ENCODE measurements around the gene CBLB.

CBLB gene

GRCh38 chr3:105812194-105812586 is 56.6 kb downstream of the CBLB start:
- no peak for DNase-seq
- no peak overlapping the region for H3K4me3 ChIP-seq (ENCODE audit: low read depth, low read length)
- no peak overlapping the region for H3K27ac ChIP-seq
- H3K27me3 ChIP-seq (ENCODE audit: insufficient read depth, low read depth, severe bottlenecking), result no peaks in the 10 kb centered on the region
- H3K9me3 ChIP-seq (ENCODE audit: severe bottlenecking), result no peaks in the 10 kb centered on the region
- no peak for TF ChIP-seq CTCF (IDR thresholded peaks at IDR 0.05; ENCODE audit: low read depth, low read length)
- H3K36me3 ChIP-seq, result no peaks in the 10 kb centered on the region

GRCh38 chr3:105811518-105812193 is 57.2 kb downstream of the CBLB start:
- no peaks in the 10 kb centered on the region for H3K27me3 ChIP-seq (ENCODE audit: insufficient read depth, low read depth, severe bottlenecking)
- DNase-seq, result no peak
- H3K9me3 ChIP-seq (ENCODE audit: severe bottlenecking), result no peaks in the 10 kb centered on the region
- no peaks in the 10 kb centered on the region for H3K36me3 ChIP-seq
- H3K27ac ChIP-seq, result no peak overlapping the region
- no peak overlapping the region for H3K4me3 ChIP-seq (ENCODE audit: low read depth, low read length)
- TF ChIP-seq CTCF (IDR thresholded peaks at IDR 0.05; ENCODE audit: low read depth, low read length), result no peak

- DNase-seq, result no peak
- H3K27ac ChIP-seq, result no peak overlapping the region
- no peak overlapping the region for H3K4me3 ChIP-seq (ENCODE audit: low read depth, low read length)
- no peaks in the 10 kb centered on the region for H3K36me3 ChIP-seq
- no peaks in the 10 kb centered on the region for H3K9me3 ChIP-seq (ENCODE audit: severe bottlenecking)
- TF ChIP-seq CTCF (IDR thresholded peaks at IDR 0.05; ENCODE audit: low read depth, low read length), result no peak
- no peaks in the 10 kb centered on the region for H3K27me3 ChIP-seq (ENCODE audit: insufficient read depth, low read depth, severe bottlenecking)
Observed at GRCh38 chr3:105809208-105809888, 59.5 kb downstream of the CBLB start.

- H3K27ac ChIP-seq, result no peak overlapping the region
- DNase-seq, result no peak
- H3K36me3 ChIP-seq, result no peaks in the 10 kb centered on the region
- H3K4me3 ChIP-seq (ENCODE audit: low read depth, low read length), result no peak overlapping the region
- H3K9me3 ChIP-seq (ENCODE audit: severe bottlenecking), result no peaks in the 10 kb centered on the region
- no peak for TF ChIP-seq CTCF (IDR thresholded peaks at IDR 0.05; ENCODE audit: low read depth, low read length)
- no peaks in the 10 kb centered on the region for H3K27me3 ChIP-seq (ENCODE audit: insufficient read depth, low read depth, severe bottlenecking)
Observed at GRCh38 chr3:105807701-105808100, 61.1 kb downstream of the CBLB start.

GRCh38 chr3:105807146-105807545 is 61.7 kb downstream of the CBLB start:
- Histone ChIP-seq H3K9me3 (ENCODE audit: severe bottlenecking) (no peaks in the 10 kb centered on the region), H3K27me3 (ENCODE audit: insufficient read depth, low read depth, severe bottlenecking) (no peaks in the 10 kb centered on the region), H3K4me3 (ENCODE audit: low read depth, low read length) (no peak overlapping the region), H3K36me3 (no peaks in the 10 kb centered on the region), H3K27ac (no peak overlapping the region)
- DNase-seq, result no peak
- no peak for TF ChIP-seq CTCF (IDR thresholded peaks at IDR 0.05; ENCODE audit: low read depth, low read length)

All from WERI-Rb-1 (cell line).